PC-9 (cell line): ENCODE measurements around the gene KLHL40.

Source experiments
- CTCF ChIP-seq: fragments of 200-600 bp; sonication (generic); conservative IDR thresholded peaks from 2 replicates; pipeline ENCODE4 v1.6.1; 2017; ENCODE audit warnings: mixed run types, antibody characterized with exemption, mild to moderate bottlenecking, moderate library complexity
- EZH2 ChIP-seq: fragments of 200-600 bp; sonication (generic); IDR thresholded peaks from 2 replicates; pipeline ENCODE4 v1.8.0; 2017; ENCODE audit warnings: antibody characterized with exemption, low read depth

- TF ChIP-seq CTCF (no peak), EZH2 (no peak)
Observed at GRCh38 chr3:42673082-42673481, 12.3 kb upstream of the KLHL40 start.
